GM18499 (cell line): ENCODE measurements around the gene KCTD15.

Source experiments
- ATAC-seq: cut with Tn5 transposase; IDR thresholded peaks from one replicate; pipeline ENCODE4 v1.9.1; 2021; ENCODE audit warnings: moderate number of reproducible peaks; ENCODE audit not compliant: insufficient read depth, unreplicated experiment

Gene KCTD15

DNA sequence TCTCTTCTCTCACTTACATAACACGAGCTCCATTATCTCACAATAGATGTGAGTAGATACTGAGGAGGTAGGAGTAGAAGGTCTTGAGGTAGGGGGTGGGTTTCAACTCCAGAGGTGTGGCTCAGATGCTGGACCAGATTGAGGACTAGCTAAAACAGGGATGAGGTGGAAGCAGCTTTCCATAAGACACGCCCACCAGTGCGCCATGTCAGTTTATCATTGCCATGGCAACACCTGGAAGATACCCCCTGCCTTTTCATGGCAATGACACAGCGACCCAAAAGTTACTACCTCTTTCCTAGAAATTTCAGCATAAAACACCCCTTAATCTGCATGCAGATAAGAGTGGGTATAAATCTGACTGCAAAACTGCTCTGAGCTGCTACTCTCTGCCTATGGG lies 44.1 kb downstream of the KCTD15 start:
- ATAC-seq = no peak

GRCh38 chr19:33841685-33842084 lies 45.0 kb downstream of the KCTD15 start:
- ATAC-seq = no peak

GRCh38 chr19:33844478-33844877 lies 47.8 kb downstream of the KCTD15 start:
- ATAC-seq = no peak

- no peak for ATAC-seq
Observed at GRCh38 chr19:33845498-33845897, 48.8 kb downstream of the KCTD15 start.

- no peak for ATAC-seq
Observed at GRCh38 chr19:33849551-33850147, 53.0 kb downstream of the KCTD15 start.

GRCh38 chr19:33859016-33859415 lies 62.3 kb downstream of the KCTD15 start:
- no peak for ATAC-seq

DNA sequence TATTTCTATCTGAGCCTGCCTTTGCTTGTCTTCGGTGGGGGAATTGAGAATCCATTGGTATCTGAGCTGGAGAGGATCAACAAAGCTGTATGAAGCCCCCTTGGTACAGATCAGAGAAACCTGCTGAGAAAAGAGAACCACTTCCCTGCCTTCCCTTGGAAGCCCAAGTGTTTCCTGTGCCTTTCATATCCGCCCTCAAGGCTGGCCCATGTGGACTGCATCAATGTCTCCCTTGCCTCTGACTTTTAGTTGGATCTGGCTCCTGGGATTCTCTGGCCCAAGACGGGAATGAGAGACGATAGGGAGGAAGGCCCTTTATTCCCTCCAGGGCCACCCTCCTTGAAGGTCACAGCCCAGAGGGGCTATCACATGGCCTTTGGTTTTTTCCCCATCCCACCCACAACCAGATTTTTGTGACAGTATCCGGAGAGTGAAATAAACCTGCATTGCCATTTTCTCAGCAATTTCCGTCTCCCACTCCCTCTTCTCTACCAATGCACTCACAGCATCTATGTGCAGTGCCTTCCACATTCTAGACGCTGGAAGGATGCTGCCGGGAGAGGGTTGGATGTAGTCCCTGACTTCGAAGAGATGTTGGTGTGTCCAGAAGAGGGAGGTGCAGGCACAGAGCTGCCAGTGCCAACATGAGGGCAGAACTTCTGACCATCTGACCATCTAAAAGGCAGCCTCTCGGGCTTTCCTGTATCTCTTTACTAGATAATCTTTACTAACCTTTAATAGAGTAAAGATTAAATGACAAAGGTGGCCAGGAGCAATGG lies 63.8 kb downstream of the KCTD15 start:
- no peak for ATAC-seq

DNA sequence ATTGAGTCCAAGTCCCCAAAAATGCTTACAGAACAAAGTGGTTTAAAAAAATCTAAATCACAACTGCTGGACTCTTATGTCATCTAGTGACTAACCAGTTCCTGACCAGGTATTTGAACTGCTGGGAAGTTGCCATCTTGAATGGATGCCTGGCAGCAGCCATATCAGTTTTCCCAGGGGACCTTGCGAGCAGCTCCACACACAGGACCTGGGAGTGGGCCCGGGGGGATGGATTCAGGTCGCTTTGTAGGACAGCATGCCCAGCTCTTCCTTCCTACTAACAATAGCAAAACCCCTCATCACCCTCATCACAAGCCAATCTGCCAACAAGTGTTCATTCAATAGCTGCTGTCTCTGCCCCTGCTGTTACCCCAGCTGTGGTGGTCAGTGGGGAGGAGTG lies 65.3 kb downstream of the KCTD15 start:
- ATAC-seq = no peak

- ATAC-seq = no peak
Observed at GRCh38 chr19:33862981-33863380, 66.3 kb downstream of the KCTD15 start.

DNA sequence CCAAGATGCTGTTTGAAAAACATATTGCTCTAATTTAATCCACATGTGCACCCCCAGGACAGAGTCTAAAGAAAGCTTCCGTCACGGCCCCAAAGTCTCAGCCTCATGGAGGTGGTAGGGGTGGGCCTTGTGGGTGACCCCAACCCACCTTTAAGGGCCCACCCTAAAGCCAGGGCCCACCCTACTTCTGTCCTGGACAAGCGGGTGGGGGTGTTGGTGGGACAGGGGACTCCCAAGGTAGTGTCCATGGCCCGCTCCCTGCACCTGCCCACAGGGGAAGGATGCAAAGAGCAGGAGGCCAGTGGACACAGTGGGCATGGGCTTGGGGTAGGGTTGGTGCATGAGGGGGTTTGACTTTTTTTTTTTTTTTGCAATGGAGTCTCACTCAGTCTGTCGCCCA lies 66.8 kb downstream of the KCTD15 start:
- no peak for ATAC-seq

DNA sequence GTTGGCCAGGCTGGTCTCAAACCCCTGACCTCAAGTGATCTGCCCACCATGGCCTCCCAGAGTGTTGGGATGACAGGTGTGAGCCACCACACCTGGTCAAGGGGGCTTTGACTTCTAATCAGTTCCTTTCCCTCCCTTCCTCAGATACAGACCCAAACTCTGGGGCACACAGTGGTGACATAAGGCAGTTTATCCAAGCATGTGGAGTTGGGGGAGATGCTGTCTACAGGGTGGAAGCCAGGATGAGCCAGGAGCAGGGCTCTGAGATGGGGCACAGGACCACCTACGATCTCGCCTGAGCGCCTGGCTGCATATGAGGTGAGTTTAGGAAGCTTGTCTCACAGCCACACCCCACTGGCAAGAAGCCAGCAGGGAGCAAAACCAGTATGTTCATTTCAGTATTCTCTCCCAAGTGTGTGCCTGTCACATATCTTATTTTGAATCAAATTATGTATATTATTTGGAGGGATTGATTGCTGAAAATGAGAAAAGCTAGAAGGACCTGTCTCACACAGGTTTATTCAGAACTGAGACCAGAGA lies 67.7 kb downstream of the KCTD15 start:
- ATAC-seq = no peak

- ATAC-seq = no peak
Observed at GRCh38 chr19:33865306-33865705, 68.6 kb downstream of the KCTD15 start.
